GM11168 (cell line): ENCODE results near the gene FYTTD1.

Experiments used
- in situ Hi-C: fragments of 300-500 bp; cut with MboI; formaldehyde crosslinking; loops from one replicate; pipeline ENCODE4 v1.12.0; 2022; ENCODE audit warnings: low sequenced_read_pairs; ENCODE audit not compliant: unreplicated experiment

The FYTTD1 gene

GRCh38 chr3:197790033-197790432, 40.4 kb downstream of the FYTTD1 start:
- in situ Hi-C loops, result no loop called here

- in situ Hi-C loops, result no loop called here
These were observed 41.6 kb downstream of the FYTTD1 start, which contains the start of gene LRCH3 for GRCh38 chr3:197791113-197791891. Gene LRCH3 (plus strand): TSS chr3:197791254. CDS start chr3:197791279, 25 bp downstream.

GRCh38 chr3:197791892-197792647, 42.4 kb downstream of the FYTTD1 start:
- in situ Hi-C loops, result no loop called here

GRCh38 chr3:197793247-197793646, 43.6 kb downstream of the FYTTD1 start:
- in situ Hi-C loops, result no loop called here

GRCh38 chr3:197794115-197794514, 44.4 kb downstream of the FYTTD1 start:
- in situ Hi-C loops, result no loop called here

- in situ Hi-C loops, result no loop called here
These were observed 45.5 kb downstream of the FYTTD1 start for GRCh38 chr3:197795200-197795599.

GRCh38 chr3:197796087-197796486, 46.4 kb downstream of the FYTTD1 start:
- in situ Hi-C loops, result no loop called here

- in situ Hi-C loops, result no loop called here
These were observed 49.2 kb downstream of the FYTTD1 start for GRCh38 chr3:197798863-197799262.

- in situ Hi-C loops, result no loop called here
These were observed 50.7 kb downstream of the FYTTD1 start for GRCh38 chr3:197800379-197800778.

- in situ Hi-C loops, result no loop called here
These were observed 52.5 kb downstream of the FYTTD1 start for GRCh38 chr3:197801891-197802778.

- in situ Hi-C loops, result no loop called here
These were observed 53.2 kb downstream of the FYTTD1 start for GRCh38 chr3:197802779-197803459.

GRCh38 chr3:197804511-197804910, 54.8 kb downstream of the FYTTD1 start:
- in situ Hi-C loops, result no loop called here

- in situ Hi-C loops, result no loop called here
These were observed 58.4 kb downstream of the FYTTD1 start for GRCh38 chr3:197807969-197808587.

GRCh38 chr3:197809356-197810020, 59.8 kb downstream of the FYTTD1 start:
- in situ Hi-C loops, result no loop called here

- in situ Hi-C loops, result no loop called here
These were observed 61.2 kb downstream of the FYTTD1 start for GRCh38 chr3:197810901-197811300.

GRCh38 chr3:197811343-197811742, 61.7 kb downstream of the FYTTD1 start:
- in situ Hi-C loops, result no loop called here

- in situ Hi-C loops, result no loop called here
These were observed 64.7 kb downstream of the FYTTD1 start for GRCh38 chr3:197814372-197814771.

GRCh38 chr3:197820550-197821335, 71.1 kb downstream of the FYTTD1 start:
- in situ Hi-C loops, result no loop called here
